DND-41 (cell line): ENCODE measurements around the gene TRMU.

Experiments used
- ATAC-seq: fragments of 200-7000 bp; cut with Tn5 transposase; 3 replicates; pipeline ENCODE4 v1.9.1; 2021; ENCODE audit warnings: low read depth; ENCODE audit not compliant: insufficient read depth
- DNase-seq: peaks from one replicate; pipeline ENCODE4 v3.0.0-alpha.2; 2020
- H2AFZ ChIP-seq: 2 replicates; pipeline ENCODE4 v1.6.0; 2012; ENCODE audit warnings: low read depth, low read length
- H3K27ac ChIP-seq: 2 replicates; pipeline ENCODE4 v1.5.1; 2012; ENCODE audit warnings: low read length, inconsistent platforms
- H3K27me3 ChIP-seq: fragments of 200-600 bp; sonication (generic); 2 replicates; pipeline ENCODE4 v1.6.0; 2012; ENCODE audit warnings: low read length, mild to moderate bottlenecking, inconsistent platforms; ENCODE audit not compliant: insufficient read depth, poor library complexity
- H3K36me3 ChIP-seq: 2 replicates; pipeline ENCODE4 v1.5.1; 2012; ENCODE audit warnings: low read length, inconsistent platforms; ENCODE audit not compliant: insufficient read depth
- H3K4me1 ChIP-seq: 2 replicates; pipeline ENCODE4 v1.5.1; 2012; ENCODE audit warnings: mild to moderate bottlenecking, low read length; ENCODE audit not compliant: insufficient read depth
- H3K4me2 ChIP-seq: 2 replicates; pipeline ENCODE4 v1.6.0; 2012; ENCODE audit warnings: mild to moderate bottlenecking, moderate library complexity, low read length, inconsistent platforms; ENCODE audit not compliant: insufficient read depth
- H3K4me3 ChIP-seq, 2 experiments: fragments of 200-600 bp in 1 of 2; shearing (Covaris generic) in 1 of 2; 2 replicates each; pipeline ENCODE4 v1.5.1; 2012 to 2016; ENCODE audit warnings: inconsistent platforms in 2 of 2, low read length in 2 of 2, mild to moderate bottlenecking in 2 of 2, low read depth in 1 of 2, moderate library complexity in 1 of 2
- H3K79me2 ChIP-seq: 2 replicates; pipeline ENCODE4 v1.6.0; 2012; ENCODE audit warnings: low read length, inconsistent platforms; ENCODE audit not compliant: insufficient read depth
- H3K9ac ChIP-seq: 2 replicates; pipeline ENCODE4 v1.6.0; 2012; ENCODE audit warnings: low read depth, mild to moderate bottlenecking, inconsistent platforms, low read length, moderate library complexity
- H3K9me3 ChIP-seq: 2 replicates; pipeline ENCODE4 v1.5.1; 2012; ENCODE audit warnings: low read length, moderate library complexity, mild to moderate bottlenecking, inconsistent platforms; ENCODE audit not compliant: insufficient read depth, severe bottlenecking
- H4K20me1 ChIP-seq: 2 replicates; pipeline ENCODE4 v1.6.0; 2012; ENCODE audit warnings: low read length; ENCODE audit not compliant: insufficient read depth
- CTCF ChIP-seq: IDR thresholded peaks from 2 replicates; pipeline ENCODE4 v1.5.1; 2012; ENCODE audit warnings: borderline replicate concordance, low read length, moderate library complexity, mild to moderate bottlenecking; ENCODE audit not compliant: poor library complexity, severe bottlenecking; ENCODE audit errors: extremely low read depth
- EZH2 ChIP-seq: IDR thresholded peaks from 3 replicates; pipeline ENCODE4 v1.6.1; 2012; ENCODE audit warnings: borderline replicate concordance, low read depth, mild to moderate bottlenecking, moderate library complexity, low read length, inconsistent platforms; ENCODE audit not compliant: severe bottlenecking

Gene TRMU

GRCh38 chr22:46351131-46351735 is 15.7 kb downstream of the TRMU start:
- H3K36me3 ChIP-seq, result peaks cover 98% of the 10 kb centered on the region
- no peak overlapping the region for H3K27ac ChIP-seq
- ATAC-seq, result no peak
- no peak for DNase-seq
- H3K9ac ChIP-seq, result no peak overlapping the region
- no peaks in the 10 kb centered on the region for H3K9me3 ChIP-seq
- no peaks in the 10 kb centered on the region for H3K27me3 ChIP-seq
- H3K4me3 ChIP-seq, result no peak overlapping the region
- H3K4me2 ChIP-seq, result no peak overlapping the region
- 0 out of 2 replicates have a peak, but pooled peaks cover 5% of the 10 kb centered on the region for H3K79me2 ChIP-seq
- TF ChIP-seq EZH2, result no peak
- TF ChIP-seq CTCF, result no peak
- no peaks in the 10 kb centered on the region for H3K4me1 ChIP-seq
- H4K20me1 ChIP-seq, result peaks cover 53% of the 10 kb centered on the region
- H2AFZ ChIP-seq, result no peak overlapping the region

- Histone ChIP-seq H3K27me3 (no peaks in the 10 kb centered on the region), H2AFZ (no peak overlapping the region), H3K79me2 (0 out of 2 replicates have a peak, but pooled peaks cover 4% of the 10 kb centered on the region), H3K4me1 (no peaks in the 10 kb centered on the region), H3K4me2 (no peak overlapping the region), H3K27ac (no peak overlapping the region), H3K36me3 (peaks cover 98% of the 10 kb centered on the region), H3K4me3 (no peak overlapping the region), H3K9ac (no peak overlapping the region), H4K20me1 (peaks cover 49% of the 10 kb centered on the region), H3K9me3 (no peaks in the 10 kb centered on the region)
- DNase-seq (no peak), ATAC-seq (no peak)
- TF ChIP-seq EZH2 (no peak), CTCF (no peak)
These were observed 16.3 kb downstream of the TRMU start for GRCh38 chr22:46351767-46352166.

GRCh38 chr22:46352276-46352675 is 16.8 kb downstream of the TRMU start:
- Histone ChIP-seq H3K27ac (no peak overlapping the region), H3K4me2 (no peak overlapping the region), H4K20me1 (peaks cover 48% of the 10 kb centered on the region), H3K79me2 (0 out of 2 replicates have a peak, but pooled peaks cover 3% of the 10 kb centered on the region), H3K9me3 (no peaks in the 10 kb centered on the region), H3K4me3 (no peak overlapping the region), H3K27me3 (no peaks in the 10 kb centered on the region), H2AFZ (no peak overlapping the region), H3K36me3 (peaks cover 98% of the 10 kb centered on the region), H3K4me1 (no peaks in the 10 kb centered on the region), H3K9ac (no peak overlapping the region)
- DNase-seq, result no peak
- no peak for ATAC-seq
- TF ChIP-seq EZH2 (no peak), CTCF (no peak)
